ENCODE results near the gene PLXNA1.

The PLXNA1 gene

DNA sequence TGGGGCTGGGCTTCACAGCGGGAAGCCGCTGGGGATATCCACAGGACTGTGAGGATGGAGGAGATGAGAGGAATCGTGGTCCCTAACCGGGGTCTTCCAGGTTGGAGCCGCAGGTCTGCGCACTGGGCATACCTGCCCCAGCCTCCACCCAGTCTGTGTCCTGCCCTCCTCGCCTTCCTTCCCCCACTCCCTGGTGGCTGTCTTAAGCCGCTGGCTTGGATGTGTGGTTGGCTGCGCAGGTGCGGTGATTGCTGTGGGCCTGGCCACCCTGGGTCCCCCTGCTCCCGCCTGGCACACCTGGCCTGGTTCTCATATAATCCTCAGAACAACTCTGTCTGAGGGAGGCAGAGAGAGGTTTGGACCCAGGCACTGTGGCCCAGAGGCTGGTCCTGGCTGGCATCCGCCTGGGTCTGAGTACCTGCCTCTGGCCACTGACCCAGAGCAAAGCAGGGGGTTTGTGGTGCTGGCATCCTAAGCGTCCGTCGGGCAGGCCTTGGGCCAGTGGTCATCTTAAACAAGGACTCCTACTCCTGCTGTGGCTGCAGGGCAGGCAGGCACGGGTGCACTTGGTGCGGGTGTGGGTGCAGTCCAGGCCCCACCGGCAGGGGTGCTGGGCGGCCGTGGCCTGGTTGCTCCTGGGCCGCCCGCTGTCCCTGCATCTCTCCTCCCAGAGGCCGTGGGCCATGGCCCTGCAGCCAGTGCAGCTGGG is 18.7 kb downstream of the PLXNA1 start:
- no peak overlapping the region for H3K27ac Mint-ChIP-seq
- H3K36me3 Mint-ChIP-seq (ENCODE audit: low read depth) = no peaks in the 10 kb centered on the region
- H3K4me1 Mint-ChIP-seq (ENCODE audit: low read depth) = no peaks in the 10 kb centered on the region
- DNase-seq (ENCODE audit: low spot score) = no peak
- H3K9me3 Mint-ChIP-seq = no peaks in the 10 kb centered on the region
- H3K4me3 Mint-ChIP-seq = no peak overlapping the region
- H3K27me3 Mint-ChIP-seq (ENCODE audit: low read depth) = no peaks in the 10 kb centered on the region

DNA sequence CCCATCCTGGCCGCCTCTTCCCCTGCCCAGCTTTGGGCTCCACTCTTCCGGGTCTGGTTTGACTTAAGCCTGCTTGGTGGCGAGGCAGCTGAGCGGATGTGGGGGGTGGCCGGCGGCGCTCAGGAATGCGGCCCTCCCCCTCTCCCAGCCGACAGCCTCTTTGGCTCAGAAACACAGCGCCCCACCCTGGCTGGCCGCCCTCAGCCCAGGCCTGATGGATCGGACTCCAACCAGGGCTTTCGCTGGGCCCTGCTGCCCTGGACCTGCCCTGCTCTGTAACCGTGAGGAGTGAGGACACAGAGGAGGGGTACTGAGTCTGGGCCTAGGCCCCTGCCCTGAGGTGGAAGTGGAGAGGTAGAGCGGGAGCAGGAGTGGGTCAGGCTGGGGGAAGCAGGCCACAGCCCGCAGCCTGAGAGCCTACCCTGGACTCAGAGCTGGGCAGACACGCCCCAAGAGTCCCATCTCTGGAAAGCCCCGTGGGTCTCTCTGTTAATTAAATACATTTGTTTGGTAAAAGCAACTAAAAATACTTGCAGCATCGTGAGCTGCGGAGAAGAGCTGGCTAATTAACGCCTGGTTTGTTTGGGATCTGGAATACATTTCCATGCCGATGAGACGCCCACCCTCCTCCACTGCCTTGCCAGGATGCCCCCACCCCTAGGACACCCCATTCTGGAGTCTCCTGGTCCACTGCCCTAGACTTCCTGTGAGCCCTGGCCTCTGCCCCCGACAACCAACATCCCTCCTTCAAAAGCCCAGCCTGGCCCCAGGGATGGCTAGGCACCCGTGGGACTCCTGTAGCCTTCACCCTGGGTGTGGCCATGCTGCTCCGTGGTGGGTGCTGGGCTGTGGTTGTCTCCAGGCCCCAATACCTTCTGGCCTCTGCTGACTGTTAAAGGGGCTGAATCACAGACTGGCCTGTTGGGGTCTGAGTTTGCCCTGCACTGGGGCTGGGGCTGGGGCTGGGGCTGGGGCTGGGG is 19.6 kb downstream of the PLXNA1 start:
- Mint-ChIP-seq H3K9me3 (no peaks in the 10 kb centered on the region), H3K27me3 (ENCODE audit: low read depth) (no peaks in the 10 kb centered on the region), H3K27ac (no peak overlapping the region), H3K4me1 (ENCODE audit: low read depth) (no peaks in the 10 kb centered on the region), H3K36me3 (ENCODE audit: low read depth) (no peaks in the 10 kb centered on the region), H3K4me3 (no peak overlapping the region)
- no peak for DNase-seq (ENCODE audit: low spot score)

DNA sequence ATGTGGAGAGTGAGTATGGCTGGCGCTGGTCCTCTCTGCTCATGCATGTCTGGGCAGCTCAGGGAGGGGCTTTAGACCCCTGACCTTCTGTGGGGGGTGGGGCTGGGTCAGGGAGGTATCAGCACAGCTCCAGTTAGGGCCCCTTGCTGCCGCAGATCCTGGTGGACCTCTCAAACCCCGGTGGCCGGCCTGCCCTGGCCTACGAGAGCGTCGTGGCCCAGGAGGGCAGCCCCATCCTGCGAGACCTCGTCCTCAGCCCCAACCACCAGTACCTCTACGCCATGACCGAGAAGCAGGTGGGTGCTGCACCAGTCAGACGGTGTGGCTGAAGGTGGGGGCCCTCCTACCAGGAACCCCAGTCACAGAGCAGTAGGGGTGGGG is 20.2 kb downstream of the PLXNA1 start:
- Mint-ChIP-seq H3K4me3 (no peak overlapping the region), H3K27me3 (ENCODE audit: low read depth) (no peaks in the 10 kb centered on the region), H3K27ac (no peak overlapping the region), H3K4me1 (ENCODE audit: low read depth) (no peaks in the 10 kb centered on the region), H3K36me3 (ENCODE audit: low read depth) (no peaks in the 10 kb centered on the region), H3K9me3 (no peaks in the 10 kb centered on the region)
- no peak for DNase-seq (ENCODE audit: low spot score)

DNA sequence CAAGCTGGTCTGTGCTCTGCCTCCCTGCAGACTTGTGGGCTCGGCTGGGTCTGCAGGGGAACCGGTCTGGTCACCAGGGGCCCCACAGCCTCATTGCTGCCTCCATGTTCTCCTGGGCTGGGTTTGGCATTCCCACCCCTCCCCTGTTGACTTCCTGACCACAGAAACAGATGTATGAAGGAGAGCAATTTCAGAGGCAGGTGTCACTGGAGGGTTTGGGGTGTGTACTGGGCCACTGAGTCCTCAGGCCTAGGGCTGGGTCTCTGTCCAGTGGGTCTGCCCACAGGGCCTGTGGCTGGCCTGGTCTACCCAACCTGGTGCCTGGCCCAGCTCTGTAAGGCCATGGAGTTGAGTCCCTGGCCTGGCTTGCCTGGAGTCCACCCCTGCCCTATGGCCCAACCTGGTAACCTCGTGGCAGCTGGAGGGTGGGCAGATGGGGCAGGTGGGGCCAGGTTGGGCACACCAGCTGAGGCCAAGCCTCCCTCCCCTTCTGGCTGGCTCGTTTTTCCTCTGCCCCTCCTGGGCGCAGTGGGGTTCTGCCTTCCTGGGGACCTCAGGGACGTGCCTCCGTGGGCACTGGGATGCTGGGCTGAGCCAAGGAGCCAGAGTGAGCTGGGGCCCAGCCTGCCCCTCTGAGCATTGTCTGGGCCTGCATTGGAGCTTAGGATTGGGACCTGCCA is 20.8 kb downstream of the PLXNA1 start:
- DNase-seq (ENCODE audit: low spot score) = no peak
- no peak overlapping the region for H3K4me3 Mint-ChIP-seq
- H3K36me3 Mint-ChIP-seq (ENCODE audit: low read depth) = no peaks in the 10 kb centered on the region
- no peaks in the 10 kb centered on the region for H3K4me1 Mint-ChIP-seq (ENCODE audit: low read depth)
- H3K27ac Mint-ChIP-seq = no peak overlapping the region
- H3K27me3 Mint-ChIP-seq (ENCODE audit: low read depth) = no peaks in the 10 kb centered on the region
- H3K9me3 Mint-ChIP-seq = no peaks in the 10 kb centered on the region

DNA sequence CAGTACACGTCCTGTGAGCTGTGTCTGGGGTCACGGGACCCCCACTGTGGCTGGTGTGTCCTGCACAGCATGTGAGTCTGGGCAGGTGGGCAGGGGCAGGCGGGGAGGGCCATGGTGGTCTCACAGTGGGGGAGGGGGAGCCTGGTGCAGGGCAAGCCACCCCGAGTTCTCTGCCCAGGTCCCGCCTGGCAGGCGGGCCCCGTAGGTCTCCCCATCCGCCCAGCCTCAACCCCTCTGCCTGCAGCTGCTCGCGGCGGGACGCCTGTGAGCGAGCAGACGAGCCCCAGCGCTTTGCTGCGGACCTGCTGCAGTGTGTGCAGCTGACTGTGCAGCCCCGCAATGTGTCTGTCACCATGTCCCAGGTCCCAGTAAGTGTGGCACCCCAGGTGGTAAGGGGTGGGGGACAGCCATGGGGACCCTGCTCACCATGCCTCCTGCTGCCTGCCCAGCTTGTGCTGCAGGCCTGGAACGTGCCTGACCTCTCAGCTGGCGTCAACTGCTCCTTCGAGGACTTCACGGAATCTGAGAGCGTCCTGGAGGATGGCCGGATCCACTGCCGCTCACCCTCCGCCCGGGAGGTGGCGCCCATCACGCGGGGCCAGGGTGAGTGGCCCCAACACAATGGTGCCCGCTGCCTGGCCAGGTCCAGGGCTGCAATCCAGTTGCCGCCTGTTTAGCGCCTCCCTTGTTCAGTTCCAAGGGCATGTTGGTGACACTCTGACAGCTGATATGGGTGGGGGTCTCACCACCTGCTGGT is 21.9 kb downstream of the PLXNA1 start:
- Mint-ChIP-seq H3K27me3 (ENCODE audit: low read depth) (no peaks in the 10 kb centered on the region), H3K4me1 (ENCODE audit: low read depth) (no peaks in the 10 kb centered on the region), H3K36me3 (ENCODE audit: low read depth) (no peaks in the 10 kb centered on the region), H3K27ac (no peak overlapping the region), H3K9me3 (no peaks in the 10 kb centered on the region), H3K4me3 (no peak overlapping the region)
- no peak for DNase-seq (ENCODE audit: low spot score)

DNA sequence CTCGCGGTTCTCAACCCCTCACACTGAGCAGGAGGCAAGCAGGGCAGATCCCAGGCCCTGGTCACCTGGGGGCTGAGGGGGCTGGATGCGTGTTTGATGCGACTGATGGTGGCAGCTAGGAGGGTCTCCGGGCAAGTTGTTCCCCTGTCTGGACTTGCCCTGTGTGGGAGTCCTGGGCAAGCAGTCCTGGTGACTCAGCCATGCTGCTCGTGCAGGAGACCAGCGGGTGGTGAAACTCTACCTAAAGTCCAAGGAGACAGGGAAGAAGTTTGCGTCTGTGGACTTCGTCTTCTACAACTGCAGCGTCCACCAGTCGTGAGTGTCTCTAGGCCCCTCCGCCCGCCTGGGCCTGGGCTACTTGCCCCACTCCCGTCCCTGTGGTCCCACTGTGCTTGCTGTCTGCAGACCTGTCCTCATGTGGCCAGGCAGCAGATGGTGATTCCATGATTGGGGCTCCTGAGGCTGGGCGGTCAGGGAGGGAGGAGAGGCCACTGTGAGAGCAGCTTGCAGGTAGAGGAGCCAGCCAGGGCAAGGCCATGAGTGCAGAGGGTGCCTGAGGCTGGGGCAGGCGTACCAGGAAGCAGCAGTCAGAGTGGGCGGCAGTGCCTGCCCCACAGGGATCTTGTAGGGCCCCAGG is 23.1 kb downstream of the PLXNA1 start:
- Mint-ChIP-seq H3K9me3 (no peaks in the 10 kb centered on the region), H3K27me3 (ENCODE audit: low read depth) (no peaks in the 10 kb centered on the region), H3K4me1 (ENCODE audit: low read depth) (no peaks in the 10 kb centered on the region), H3K27ac (no peak overlapping the region), H3K36me3 (ENCODE audit: low read depth) (no peaks in the 10 kb centered on the region), H3K4me3 (no peak overlapping the region)
- DNase-seq (ENCODE audit: low spot score) = no peak

DNA sequence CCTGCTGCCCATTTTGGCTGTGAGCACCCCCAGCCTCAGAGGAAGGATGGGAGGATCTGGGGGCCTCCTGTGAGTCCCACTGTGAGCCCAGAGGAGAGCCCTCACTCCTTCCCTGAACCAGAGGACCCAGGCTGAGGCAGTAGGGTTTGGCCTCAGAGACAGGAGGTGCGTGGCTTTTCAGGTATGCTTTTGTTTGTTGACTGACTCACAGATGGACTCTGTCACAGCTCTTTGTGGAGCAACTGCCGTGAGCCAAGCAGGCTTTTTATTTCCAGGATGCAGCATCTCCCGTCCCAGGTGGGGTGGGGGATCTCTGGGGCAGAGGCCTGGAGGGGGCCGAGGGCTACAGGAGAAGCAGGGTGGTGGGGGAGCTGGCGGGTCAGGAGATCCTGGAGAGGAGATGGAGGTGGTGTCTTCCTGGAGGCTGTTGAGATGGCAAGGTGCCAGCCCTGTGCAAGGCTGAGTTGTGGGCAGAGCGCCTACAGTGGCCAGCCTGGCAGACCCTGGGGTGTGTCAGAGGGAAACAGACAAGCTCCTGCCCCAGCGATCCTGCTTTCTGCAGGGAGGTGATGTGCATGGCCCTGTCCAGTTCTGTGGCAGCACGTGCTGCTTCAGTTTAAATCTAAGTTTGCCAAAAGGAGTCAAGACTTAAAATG is 24.0 kb downstream of the PLXNA1 start:
- DNase-seq (ENCODE audit: low spot score) = no peak
- Mint-ChIP-seq H3K36me3 (ENCODE audit: low read depth) (no peaks in the 10 kb centered on the region), H3K27me3 (ENCODE audit: low read depth) (no peaks in the 10 kb centered on the region), H3K4me1 (ENCODE audit: low read depth) (no peaks in the 10 kb centered on the region), H3K9me3 (no peaks in the 10 kb centered on the region), H3K4me3 (no peak overlapping the region), H3K27ac (no peak overlapping the region)

DNA sequence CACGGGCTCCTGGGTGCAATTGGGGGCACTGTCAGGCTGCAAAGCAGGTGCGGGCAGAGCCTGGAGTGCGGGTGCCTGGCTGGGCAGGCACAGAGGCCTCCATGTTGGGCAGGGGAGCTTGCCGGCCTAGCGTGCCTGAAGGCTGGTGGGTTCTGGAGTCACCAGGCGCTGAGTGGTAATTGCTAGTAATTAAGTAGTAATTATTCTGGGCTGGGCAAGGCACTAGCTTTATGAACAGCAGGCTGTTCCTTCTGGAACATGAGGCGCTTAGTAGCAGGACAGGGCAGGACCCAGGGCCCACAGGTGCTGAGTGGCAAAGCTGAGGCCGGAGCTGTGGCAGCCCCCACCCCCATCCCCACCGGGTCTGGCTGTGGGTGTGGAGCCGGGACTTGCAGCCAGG is 25.3 kb downstream of the PLXNA1 start:
- no peak overlapping the region for H3K4me3 Mint-ChIP-seq
- H3K27ac Mint-ChIP-seq = no peak overlapping the region
- no peaks in the 10 kb centered on the region for H3K27me3 Mint-ChIP-seq (ENCODE audit: low read depth)

DNA sequence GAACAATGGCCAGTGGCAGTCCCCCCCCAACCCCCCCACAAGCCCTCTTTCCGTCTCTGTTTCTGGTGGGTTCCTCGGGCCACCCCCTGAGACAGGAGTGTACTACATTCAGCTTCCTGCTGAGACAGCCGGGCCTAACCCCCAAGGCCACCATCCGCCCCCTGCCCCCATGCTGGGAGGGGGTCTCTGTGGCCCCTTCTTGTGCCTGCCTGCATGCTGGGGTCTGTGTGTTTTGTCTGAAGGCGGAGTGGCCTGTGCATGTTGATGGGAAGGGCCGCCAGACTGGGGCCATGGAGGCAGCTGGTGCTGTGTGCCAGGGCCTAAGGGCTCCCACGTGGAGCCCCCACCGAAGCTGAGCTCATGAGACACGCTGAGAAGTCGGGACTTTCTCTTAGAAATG is 26.6 kb downstream of the PLXNA1 start:
- Mint-ChIP-seq H3K9me3 (no peaks in the 10 kb centered on the region), H3K4me3 (no peak overlapping the region), H3K27me3 (ENCODE audit: low read depth) (no peaks in the 10 kb centered on the region), H3K4me1 (ENCODE audit: low read depth) (no peaks in the 10 kb centered on the region), H3K27ac (no peak overlapping the region), H3K36me3 (ENCODE audit: low read depth) (no peaks in the 10 kb centered on the region)
- DNase-seq (ENCODE audit: low spot score) = no peak

More for the DNA sequence above, 25.3 kb downstream of the PLXNA1 start:
- no peaks in the 10 kb centered on the region for H3K4me1 Mint-ChIP-seq (ENCODE audit: low read depth)
- H3K9me3 Mint-ChIP-seq = no peaks in the 10 kb centered on the region
- no peak for DNase-seq (ENCODE audit: low spot score)
- H3K36me3 Mint-ChIP-seq (ENCODE audit: low read depth) = no peaks in the 10 kb centered on the region

DNA sequence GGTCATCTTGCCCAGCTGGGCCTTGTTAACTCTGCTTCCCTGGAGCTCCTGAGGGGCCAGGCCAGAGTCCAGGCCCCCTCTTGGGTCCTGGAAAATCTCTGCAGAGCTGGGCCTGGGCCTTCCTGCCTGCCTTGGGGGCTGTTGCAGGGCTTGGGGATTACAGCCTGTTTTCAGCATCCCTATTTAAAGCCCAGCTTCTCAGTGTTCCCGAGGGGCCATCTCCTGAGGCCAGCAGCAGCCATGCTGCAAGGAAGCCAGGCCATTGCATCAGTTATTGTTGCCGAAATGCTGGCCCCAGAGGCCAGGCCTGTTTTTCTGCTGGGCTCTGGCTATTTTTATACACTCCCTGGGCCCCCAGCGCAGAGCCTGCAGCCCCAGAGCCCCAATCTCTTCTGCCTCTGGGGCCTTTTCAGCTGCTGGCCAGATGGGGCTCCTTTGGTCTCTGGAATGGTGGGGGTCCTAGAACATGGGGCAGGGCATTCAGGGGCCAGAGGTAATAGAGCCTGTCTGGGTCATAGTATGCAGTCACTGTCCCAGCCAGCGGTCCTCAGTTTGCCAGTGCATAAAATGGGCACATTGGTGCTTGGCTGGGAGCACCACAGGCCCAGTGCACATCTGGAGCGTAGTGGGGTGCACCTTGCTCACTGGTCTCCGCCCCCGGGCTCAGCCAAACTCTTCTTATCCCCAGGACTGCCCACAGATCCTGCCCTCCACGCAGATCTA is 28.5 kb downstream of the PLXNA1 start:
- Mint-ChIP-seq H3K4me3 (no peak overlapping the region), H3K27me3 (ENCODE audit: low read depth) (no peaks in the 10 kb centered on the region), H3K36me3 (ENCODE audit: low read depth) (no peaks in the 10 kb centered on the region), H3K9me3 (no peaks in the 10 kb centered on the region), H3K4me1 (ENCODE audit: low read depth) (no peaks in the 10 kb centered on the region), H3K27ac (no peak overlapping the region)
- no peak for DNase-seq (ENCODE audit: low spot score)

DNA sequence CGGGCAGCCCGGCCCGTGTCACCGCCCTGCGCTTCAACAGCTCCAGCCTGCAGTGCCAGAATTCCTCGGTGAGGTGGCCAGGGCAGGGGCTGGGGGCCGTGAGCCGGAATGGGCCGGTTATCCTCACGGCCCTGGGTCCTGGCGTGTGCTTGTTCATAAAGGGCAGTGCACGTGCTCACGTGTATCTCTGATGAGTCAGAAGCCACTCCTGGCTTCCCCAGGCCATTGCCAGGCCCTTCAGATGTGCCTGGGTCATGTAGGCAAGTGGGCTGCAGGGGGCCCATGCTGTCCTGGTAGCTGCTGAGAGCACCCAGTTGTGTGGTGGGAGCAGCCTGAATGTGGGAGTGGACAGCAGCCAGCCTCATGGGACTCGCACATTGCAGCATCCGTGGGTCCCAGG is 29.2 kb downstream of the PLXNA1 start:
- no peaks in the 10 kb centered on the region for H3K9me3 Mint-ChIP-seq
- no peaks in the 10 kb centered on the region for H3K36me3 Mint-ChIP-seq (ENCODE audit: low read depth)
- no peaks in the 10 kb centered on the region for H3K4me1 Mint-ChIP-seq (ENCODE audit: low read depth)
- no peak overlapping the region for H3K4me3 Mint-ChIP-seq
- no peaks in the 10 kb centered on the region for H3K27me3 Mint-ChIP-seq (ENCODE audit: low read depth)
- no peak for DNase-seq (ENCODE audit: low spot score)
- no peak overlapping the region for H3K27ac Mint-ChIP-seq

DNA sequence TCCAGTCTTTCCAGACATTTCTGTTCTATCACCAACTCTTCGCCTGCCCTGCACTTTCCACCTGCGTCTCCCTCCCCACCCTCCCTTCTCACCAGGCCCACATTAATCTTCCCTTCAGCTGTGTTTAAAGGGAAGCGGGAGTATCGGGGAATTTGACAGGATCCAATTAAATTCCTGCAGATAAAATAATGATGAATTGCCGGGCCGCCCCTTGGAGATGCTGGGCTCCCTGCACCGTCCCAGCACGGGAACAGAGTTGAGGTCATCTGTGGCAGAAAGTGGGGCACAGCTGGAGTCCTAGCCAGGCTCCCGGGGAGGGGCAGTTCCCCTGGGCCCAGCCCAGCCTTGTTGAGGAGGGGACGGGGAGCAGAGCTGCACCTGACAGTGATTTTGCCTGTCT is 30.3 kb downstream of the PLXNA1 start:
- Mint-ChIP-seq H3K4me1 (ENCODE audit: low read depth) (no peaks in the 10 kb centered on the region), H3K36me3 (ENCODE audit: low read depth) (no peaks in the 10 kb centered on the region), H3K4me3 (no peak overlapping the region), H3K27ac (no peak overlapping the region), H3K27me3 (ENCODE audit: low read depth) (no peaks in the 10 kb centered on the region), H3K9me3 (no peaks in the 10 kb centered on the region)
- DNase-seq (ENCODE audit: low spot score) = no peak
